Amniotic epithelial cell (primary cell): ENCODE results near the gene TUBB4B.

ENCODE experiments used
- DNase-seq: peaks from one replicate; pipeline ENCODE4 v3.0.0-alpha.2; 2010; ENCODE audit warnings: low read depth

Gene TUBB4B

DNA sequence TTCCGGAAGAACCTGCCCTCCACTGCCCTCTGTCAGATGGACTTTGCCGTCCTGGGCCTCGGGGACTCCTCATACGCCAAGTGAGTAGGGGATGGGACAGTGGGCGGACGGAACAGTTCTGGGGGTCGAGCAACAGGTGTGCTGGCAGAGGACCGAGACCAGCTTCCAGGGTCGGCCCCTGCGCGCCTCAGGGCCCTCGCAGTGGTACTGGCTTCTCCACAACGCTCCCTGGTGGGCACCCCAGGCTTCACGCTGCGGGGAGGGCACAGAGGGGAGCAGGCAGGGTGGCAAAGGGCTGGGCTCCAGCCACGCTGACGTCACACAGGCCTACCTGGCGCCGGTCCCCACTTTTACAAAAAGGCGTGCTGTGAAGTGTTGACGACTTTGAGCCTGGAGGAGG, 28.6 kb upstream of the TUBB4B start:
- no peak for DNase-seq

DNA sequence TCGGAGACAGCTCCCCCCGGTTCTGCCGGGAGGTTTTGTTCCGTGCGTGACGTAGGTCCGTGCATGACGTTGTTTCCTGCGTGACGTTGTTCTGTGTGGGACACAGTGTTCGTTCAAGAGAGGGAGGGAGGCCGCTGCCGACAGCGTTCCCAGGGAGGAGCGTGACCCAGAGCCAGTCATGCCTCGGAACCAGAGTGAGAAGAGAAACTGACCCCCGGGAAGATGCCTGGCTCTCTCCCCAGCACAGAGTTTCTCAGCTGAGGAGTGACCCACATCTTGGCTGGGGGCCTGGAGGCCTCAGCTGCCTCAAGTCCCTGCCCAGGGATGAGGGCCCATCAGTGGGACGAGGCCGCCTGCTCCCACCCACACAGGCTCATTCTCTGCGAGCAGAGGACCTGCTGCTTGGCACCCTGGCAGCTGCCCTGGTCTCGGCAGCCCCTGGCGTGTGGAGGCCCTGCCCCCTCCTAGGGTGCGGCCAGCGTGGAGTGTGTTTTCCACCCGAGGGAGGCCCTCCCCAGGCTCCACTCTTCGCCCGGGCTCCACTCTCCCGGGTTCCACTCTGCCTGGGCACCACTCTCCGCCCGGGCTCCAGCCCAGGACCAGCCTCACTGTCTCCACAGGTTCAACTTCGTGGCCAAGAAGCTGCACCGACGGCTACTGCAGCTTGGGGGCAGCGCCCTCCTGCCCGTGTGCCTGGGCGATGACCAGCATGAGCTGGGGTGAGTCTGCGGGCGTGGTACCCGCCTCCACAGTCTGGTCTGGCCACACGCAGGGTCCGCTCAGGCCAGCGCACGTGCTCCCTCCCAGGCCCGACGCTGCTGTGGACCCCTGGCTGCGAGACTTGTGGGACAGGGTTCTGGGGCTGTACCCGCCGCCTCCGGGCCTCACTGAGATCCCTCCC, 27.7 kb upstream of the TUBB4B start:
- no peak for DNase-seq

DNA sequence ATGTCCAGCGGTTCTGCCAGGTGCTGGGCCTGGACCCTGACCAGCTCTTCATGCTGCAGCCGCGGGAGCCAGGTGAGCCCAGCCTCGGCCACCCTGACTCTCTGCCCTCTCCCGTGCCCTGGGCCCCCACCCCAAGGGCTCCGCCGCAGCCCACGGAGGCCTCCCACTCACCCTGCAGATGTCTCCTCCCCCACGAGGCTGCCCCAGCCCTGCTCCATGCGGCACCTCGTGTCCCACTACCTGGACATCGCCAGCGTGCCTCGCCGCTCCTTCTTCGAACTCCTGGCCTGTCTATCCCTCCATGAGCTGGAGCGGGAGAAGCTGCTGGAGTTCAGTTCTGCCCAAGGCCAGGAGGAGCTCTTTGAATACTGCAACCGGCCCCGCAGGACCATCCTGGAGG, 26.5 kb upstream of the TUBB4B start:
- DNase-seq: no peak

DNA sequence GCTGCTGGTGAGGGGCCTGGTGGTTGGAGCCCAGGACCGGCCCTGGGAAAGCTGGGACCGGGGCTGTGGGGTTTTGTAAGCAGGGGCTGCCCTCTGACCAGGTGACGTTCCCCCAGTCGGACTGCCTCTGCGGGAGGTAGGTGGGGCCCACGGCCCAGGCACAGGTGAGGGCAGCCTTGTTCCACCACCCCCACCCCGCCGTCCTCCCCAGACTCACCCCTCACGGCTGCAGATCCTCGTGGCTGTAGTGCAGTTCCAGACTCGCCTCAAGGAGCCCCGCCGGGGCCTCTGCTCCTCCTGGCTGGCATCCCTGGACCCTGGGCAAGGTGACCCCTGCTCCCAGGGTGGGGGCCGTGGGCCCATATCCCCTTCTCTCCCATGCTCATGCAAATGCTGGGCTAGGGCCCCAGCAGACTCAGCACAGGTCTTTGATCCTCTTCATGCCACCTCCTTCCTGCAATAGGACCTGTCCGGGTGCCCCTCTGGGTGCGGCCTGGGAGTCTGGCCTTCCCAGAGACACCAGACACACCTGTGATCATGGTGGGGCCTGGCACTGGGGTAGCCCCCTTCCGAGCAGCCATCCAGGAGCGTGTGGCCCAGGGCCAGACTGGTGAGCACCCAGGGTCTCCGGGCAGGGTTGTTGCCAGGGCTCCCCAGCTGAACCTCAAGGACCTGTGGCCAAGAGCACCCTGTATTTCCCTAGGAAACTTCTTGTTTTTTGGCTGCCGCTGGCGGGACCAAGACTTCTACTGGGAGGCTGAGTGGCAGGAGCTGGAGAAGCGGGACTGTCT, 25.7 kb upstream of the TUBB4B start:
- DNase-seq: no peak

DNA sequence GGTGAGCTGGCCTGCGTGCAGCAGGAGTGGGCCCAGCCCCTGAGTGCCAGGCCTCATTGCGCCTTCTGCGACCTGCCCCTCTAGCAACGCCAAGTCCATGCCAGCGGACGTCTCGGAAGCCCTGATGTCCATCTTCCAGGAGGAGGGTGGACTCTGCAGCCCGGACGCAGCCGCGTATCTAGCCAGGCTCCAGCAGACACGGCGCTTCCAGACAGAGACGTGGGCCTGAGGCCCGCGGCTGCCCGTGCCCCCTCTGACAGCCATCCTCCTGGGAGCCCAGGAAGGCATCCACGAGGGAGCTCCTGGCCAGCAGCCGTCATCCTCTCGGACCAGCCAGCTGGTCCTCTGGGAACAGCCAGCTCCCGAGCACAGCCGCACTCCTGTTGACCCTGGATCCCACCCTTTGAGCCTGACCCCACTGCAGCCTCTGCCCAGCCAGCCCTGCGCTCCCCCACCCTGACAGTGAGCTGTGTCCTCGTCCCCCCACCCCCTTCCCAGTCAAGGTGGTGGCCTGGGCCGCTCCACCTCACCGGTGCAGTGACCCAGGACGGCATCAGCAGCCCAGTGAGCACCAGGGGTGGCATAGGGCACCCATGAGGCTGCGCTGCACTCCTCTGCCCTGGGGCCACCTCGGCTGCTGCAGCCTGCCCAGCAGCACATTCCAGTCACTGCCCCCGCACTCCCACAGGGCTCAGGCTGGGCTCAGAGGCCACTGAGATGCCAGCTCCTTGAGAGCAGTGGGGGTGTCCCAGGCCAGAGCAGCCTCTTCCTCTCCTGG, 24.7 kb upstream of the TUBB4B start:
- no peak for DNase-seq

DNA sequence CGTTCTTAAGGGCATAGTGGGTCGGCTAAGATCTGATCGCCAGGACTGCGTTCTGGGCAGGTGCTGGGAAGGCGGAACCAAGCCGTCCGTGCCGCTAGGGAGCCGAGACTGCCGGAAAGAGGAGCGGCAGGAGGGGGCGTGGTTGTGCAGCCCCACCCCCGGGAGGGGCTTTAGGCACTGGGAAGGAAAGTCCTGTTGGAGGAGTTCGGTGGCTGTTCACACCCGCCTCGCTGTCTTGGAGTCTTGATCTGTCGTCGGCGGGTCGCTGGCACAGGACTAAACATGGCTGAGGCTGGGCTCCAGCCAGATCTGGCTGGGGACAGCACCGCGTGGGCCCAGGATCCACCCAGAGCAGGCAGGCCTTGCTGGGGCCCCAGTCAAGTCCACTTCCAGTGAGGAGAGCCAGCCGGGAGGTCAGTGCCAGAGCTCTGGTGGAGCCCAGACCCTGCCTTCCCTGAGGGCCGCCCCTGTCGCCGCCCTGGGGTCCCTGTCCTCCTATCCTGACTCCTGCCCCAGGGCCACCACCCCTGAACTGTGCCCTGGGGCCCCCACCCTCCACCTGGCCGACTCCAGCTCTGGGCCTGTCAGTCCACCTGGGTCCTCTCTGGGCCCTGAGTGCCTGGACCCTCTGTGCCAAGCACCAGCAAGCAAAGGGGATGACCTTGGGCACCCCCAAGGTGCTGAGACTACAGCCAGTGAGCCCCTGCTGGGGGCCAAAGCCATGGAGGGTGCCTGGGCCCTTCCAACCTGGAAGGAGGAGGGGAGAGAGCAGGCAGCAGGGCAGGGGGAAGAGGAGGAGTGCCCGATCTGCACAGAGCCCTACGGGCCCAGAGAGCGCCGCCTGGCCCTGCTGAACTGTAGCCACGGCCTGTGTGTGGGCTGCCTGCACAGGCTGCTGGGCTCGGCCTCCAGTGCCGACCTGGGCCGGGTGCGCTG, 23.5 kb upstream of the TUBB4B start:
- DNase-seq: peak; percentile 53

DNA sequence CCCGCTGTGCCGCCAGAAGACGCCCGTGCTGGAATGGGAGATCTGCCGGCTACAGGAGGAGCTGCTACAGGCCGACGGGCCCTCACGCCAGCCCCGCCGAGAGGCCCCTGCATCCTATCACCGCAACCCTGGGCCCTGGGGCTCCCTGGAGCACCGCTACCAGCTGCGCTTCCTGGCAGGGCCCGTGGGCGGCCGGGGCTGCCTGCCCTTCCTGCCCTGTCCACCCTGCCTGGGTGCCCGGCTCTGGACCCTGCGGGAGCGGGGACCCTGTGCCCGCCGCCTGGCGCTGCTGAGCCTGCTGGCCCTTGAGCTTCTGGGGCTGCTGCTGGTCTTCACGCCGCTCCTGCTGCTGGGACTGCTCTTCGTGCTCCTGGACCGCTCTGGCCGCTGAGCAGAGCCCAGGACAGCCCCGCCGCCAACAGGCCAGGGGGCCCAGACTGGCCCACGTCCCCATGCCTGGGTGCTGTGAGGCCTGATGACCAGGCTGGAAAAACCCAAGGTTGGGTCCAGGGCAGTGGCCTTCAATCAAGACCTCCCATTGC, 22.8 kb upstream of the TUBB4B start:
- DNase-seq: no peak

DNA sequence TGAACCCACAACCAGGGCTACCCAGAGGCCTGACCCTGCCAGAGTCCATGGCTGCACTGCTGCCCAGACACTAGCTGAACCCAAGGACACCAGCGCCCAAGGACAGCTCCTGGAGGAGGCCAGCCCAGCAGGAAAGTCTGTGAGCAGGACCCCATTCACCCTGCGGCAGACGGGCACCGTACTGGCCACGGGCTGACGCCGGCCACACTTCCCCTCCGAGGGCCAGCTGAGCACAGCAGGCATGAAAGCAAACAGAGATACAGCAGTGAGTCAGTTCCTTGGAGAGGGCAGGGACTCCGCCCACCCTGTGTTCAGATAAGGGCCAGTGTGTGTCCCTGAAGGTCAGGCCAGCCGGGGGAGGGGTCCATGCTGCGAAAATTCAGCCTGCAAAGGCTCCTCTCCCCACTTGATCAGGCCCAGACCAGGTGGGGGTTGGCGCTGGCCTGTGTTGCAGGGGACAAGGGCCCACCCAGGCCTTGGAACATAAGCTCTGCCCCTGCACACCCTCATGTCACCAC, 22.3 kb upstream of the TUBB4B start:
- DNase-seq: peak; percentile 78

DNA sequence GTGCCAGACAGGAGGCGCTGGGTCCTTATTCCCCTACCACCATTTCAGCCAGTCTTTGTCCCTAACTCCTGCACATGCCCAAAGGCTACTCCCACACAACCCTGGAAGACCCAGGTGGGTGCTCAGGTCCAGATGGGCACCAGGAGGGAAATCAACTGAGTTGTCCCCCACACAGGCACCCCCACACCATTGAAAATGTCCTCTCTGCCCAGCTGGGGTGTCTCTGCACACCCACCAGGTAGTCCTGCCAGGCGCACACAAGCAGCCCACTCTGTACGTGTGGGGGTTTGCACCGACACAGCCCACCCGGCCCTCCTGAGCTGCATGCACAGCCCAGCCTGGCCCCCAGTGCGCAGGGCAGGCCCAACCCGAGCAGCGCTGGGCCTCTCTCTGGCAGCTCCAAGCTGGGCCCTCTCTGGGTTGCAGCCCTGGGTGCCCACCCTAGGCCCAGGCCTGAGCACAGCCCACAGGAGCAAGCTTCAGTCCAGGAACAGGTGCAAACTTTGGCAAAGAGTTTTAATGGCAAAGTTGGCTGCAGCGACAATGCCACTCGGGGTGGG, 21.2 kb upstream of the TUBB4B start:
- no peak for DNase-seq

DNA sequence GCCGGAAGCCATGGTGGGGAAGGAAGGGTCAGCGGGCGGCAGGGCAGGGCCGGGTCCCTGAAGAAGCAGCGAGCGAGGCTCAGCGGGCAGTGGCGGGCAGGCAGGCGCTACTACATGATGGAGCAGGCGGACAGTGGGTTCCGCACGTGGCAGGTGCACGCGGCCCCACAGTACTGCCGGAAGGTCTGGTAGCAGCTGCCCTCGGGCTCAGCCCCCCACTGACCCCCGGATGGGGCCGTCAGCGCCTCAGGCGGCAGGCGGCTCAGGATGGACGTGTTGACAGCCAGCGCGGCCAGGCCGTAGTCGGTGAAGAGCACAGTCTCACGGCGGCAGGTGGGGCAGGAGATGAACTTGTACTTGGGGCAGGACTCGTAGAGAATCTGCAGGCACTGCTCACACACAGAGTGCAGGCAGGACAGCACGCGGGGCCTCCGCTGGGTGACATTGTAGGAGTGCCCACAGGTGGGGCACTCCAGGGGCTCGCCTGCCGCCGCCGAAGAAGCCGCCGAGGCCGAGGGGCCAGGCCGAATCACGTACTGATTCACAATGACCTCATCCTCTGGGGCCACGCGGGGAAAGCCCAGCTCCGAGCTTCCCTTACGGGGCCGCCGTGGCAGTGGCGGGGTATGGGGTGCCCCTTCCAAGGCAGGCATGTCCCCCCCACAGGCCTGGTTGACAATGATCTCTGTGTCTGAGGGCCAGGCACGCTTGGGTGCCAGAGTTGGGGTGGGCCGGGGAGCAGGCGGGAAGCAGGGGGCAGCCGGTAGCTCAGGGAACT, 20.6 kb upstream of the TUBB4B start:
- no peak for DNase-seq

DNA sequence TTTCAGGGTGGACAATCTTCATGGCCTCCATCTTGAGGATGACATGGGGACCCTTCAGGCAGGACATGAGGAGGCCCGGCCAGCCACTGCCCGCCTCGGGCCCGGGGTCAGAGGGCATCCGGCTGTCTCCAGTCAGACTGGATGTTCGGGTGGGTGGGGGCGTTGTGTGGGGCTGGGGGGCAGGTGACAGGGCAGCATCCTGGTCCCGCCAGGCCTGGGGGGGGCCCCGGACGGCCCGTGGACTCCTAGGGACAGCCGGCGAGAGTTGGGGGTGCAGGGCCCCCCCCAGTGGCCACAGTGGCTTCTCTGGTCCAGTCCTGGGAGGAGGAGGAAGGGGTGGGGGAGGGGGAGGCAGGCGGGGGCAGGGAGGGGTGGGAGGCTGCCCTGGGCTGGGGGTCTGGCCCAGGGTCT, 20.0 kb upstream of the TUBB4B start:
- DNase-seq: no peak

DNA sequence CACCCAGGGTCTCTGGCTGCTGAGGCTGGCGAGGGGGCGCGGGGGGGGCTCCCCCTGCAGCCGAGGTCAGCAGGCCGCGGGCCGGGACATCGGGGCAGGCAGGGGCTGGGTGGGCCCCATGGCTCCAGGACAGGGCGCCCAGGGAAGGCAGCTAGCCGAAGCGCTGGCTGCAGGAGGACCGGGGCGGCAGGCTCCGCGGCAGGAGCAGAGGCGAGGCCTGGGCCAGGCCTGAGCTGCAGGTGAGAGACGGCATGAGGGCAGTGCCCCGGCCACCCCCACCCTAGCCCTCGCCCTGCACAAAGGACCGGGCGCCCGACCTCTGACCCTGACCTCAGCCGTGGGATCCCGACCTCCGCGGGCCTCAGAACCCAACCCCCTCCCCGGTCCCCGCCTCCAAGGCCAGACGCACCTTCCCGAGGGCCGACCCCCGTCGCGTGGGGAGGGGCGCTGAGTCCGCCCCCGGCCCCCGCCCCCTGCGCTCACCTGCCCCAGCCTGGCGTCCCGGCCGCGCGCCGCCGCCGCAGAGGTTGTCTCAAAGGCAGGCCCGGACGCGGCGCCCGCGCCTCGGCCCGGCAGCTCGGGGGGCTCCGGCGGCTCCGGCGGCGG, 19.5 kb upstream of the TUBB4B start:
- DNase-seq: no peak

DNA sequence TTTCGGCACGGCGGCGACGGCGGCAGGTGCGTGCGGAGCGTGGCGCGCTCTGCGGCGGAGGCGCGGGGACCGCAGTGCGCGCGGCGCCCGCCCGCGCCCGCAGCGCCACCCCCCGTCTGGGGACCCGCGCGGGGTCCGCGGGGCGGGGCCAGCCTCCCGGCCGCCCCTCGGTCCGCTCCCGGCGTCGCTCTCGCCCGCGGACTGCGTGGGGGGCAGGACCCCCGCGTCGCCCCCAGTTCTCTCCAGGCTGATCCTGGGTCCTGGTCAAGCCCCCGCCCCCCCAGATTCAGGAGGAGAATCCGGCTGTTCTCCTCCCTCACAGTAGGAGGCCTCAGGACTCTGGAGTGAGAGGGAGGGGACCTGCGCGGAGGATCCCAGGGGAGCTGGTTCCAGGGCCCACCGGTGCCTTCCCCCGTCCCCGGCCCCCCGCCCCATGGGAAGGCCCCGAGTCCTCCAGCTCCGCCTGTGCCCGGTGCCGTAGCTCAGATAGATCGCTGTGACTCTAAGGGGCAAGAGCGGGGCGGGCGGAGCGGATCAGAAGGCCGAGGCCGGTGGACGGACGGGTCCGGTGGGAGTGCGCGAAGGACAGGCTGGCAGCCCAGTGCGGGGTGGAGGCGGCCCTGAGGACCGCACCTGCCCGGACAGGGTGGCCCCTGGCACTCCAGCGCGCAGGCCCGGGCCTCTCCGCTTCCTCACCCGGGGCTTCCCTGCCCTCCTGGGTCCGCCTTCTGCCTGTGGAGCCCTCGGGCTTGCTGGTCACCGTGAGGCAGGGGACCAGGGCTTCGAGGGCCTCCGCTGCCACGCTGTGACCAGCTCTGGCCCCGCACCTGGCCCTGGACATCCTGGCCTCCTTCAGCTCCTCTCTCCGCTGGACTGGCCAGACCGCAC, 18.7 kb upstream of the TUBB4B start, which contains the start of gene RNF208:
RNF208 (minus strand) TSS at position 51 of the 888 bp plus-strand sequence. CDS start 1,028 bp downstream, outside the sequence.
- DNase-seq: no peak

DNA sequence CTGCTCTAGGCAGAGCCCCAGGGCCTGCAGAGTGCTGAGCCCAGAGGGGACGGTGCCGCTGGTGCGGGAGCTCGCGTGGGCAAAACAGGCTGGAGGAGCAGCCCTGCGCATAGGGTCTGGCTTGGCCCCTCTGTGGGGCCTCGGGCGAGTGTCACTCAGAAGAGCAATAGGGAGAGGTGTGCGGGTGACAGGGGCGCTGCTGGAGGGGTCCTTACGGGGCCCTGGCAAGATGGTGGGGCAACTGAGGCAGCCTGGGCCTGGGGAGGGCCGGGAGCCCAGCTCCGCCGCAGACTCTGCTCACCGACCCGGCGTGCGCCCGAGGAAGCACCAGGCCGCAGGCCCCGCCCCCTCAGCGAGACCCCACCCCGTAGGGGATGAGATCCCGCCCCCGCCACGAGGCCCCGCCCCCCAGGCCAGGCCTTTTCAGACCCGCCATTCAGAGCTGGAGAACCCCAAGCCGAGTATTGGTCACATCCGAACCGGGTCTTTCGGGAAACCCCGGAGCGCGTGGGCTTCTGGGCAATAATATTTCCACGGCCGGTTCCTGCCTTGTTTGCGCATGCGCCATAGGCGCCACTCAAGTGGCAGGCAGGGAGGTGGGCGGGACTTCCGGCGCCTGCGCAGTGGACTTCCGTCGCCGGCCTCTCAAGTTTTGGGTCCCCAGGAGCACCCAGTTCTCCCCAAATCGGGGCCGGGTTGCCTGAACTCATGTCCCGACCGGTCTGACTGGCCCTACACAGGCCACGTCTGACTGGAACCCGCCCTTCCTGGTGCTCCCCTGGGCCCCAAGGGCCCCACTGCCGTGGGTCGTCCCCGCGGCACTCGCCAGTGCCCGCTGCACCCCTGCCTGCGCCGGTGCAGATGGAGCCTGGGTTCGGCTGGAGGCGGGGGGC, 17.8 kb upstream of the TUBB4B start:
- peak; percentile 96 for DNase-seq

DNA sequence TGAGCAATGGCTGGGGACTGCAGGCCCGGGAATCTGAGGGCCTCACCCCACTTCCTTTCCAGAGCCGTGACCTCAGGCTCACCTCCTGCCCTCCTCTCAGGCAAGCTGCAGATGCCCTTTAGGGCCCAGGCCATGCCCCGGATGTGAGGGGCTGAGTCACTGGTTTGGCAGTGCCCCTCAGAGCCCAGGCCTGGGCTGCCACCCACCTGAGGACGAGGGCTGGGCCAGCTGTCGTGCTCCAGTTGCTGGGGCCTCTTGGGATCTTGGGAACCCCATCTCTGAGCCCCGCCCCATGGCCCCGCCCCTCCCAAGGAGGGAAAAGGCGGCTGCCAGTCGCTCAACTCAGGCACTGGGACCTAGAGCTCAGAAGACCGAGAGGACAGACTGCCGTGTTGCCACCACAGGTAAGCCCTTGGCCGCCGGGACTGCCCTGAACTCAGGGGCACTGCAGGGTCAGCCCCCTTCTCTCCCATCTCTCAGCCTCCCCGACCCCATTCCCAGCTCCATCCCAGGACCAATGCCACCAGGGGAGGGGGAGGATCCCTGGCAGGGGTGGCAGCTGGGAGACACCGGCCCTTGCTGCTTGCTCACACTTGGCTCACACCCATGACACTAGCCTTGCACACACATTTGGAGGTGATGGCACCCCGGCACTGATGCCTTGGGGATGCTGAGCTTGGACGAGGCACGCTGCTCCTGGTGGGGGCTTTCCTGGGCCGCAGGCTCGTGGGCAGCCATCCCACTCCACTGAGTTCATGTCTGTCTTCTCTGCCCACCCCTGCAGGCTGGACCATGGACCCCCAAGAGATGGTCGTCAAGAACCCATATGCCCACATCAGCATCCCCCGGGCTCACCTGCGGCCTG, 16.0 kb upstream of the TUBB4B start, which contains the start of gene CYSRT1:
CYSRT1 (plus strand) TSS at position 345 of the 865 bp plus-strand sequence; CDS start at position 793, 448 bp downstream.
- no peak for DNase-seq
